Posterior cingulate gyrus (tissue), 11 donors: ENCODE results near the gene PITPNM2.

Experiments
- DNase-seq, 10 donors: peaks; one replicate each; pipeline versions ENCODE4 v3.0.0 to v3.0.0-alpha.2; 2020 to 2021; ENCODE audit warnings: mixed read lengths in 3 of 10
- intact Hi-C: fragments of 100-400 bp; cut with DNase I; formaldehyde crosslinking; loops from one replicate; pipeline ENCODE4 v1.15.1; 2023

The PITPNM2 gene

DNA sequence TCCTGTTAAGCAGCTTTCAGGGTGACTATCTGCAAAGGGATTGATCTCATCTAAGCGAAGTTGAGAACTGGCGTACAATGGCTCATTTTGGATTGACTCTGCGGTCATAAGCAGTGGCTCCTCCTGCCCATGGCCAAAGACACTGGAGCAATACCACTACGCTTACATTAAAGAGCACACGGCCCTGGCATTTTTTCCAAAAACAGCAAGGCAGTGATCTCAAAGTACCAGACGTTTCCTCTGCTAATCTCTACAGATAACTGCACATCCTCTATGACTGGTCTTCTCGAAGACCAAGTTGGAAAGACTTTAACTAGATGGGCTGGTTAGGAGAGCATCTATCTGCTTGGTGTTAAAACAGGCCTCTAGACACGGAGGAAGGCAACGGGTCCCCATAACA, 2.7 kb downstream of the PITPNM2 start:
- no peak for DNase-seq
- intact Hi-C loops = no loop called here

DNA sequence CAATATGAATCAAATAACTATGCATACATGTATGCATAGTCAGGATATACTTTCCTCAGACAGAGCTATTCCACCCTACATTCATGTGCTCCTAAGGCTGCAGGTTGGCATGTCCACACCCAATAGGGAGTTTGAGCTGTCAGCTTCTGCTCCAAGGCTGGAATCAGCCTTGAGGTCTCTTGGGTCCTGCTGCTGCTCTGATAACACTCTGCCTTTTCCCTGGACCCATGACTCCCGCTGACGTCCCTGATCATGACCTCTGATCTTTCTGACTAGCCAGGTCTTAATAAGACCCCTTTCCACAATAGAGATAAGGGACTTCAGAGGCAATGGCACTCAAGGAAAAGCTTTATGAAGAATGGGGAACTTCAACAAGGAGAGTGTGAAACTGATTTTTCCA, 5.7 kb downstream of the PITPNM2 start:
- intact Hi-C loops = no loop called here
- DNase-seq = no peak

DNA sequence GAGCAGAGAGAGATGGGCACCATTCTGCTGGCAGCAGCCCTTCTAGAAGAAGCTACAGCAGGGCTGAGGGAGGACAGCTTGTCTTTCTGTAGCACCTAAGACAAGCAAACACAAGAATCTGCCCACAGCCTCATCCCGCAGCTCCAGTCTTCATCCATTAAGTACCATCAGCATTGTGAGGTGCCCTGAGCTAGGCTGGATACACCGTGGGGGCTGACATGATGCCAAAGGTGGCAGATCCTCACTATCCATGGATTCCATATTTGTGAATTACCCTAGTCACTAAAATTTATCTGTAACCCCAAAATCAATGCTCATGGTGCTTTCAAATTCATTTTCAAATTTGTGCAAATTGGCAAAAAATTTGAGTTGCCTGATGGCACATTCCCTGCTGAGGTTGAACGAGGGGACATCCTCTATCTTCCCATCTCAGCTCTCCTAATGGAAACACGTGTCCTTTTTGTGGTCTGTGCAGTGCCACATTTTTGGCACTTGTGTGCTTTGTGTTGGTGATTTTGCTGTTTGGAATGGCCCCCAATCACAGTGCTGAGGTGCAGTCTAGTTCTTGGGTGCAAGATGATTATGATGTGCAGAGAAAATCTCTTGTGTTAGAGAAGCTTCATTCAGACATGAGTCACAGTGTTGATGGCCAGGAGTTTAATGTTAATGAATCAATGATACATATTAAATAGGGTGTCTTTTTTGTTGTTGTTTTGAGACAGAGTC, 7.0 kb downstream of the PITPNM2 start:
- intact Hi-C loops = no loop called here
- no peak for DNase-seq

DNA sequence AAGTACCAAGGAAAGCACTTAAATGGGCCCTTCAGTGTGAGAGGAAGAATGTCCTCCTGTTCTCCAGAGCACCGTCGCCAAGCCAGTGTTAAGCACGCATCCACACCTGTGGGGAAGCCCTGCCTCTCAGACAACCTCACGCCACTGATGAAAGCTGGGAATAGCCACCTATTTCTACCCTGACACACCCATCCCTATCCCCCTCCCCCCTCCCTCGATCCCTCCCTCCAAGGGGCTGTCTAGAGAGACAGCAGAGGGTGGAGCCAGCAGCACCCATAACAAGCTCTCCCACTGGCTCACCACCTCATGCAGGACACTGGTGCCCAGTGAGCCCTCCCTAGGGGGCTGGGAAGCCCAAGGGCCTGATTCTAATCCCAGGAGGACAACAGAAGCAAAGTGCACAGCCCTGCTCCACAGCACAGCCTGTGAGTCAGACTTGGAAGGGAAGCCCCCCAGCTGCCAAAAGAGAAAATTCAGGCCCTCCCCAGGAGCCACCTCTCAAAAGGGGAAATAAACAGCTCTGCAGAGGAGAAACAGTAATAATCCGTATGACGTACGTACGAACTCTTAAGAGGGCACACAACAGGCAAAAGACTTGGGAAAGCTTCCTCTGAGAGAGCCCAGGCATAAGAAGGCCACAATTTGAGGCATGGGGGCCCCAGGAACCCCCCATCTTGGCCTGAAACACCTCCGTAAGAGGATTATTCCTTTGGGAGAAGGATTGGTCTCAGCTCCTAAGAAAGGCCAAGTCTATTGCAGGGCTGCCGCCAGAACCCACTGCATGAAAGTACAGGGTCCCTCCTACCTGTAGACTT, 7.8 kb downstream of the PITPNM2 start:
- no peak for DNase-seq
- intact Hi-C loops = no loop called here

GRCh38 chr12:123142518-123142840, 8.4 kb downstream of the PITPNM2 start:
- intact Hi-C loops = no loop called here
- DNase-seq = no peak

DNA sequence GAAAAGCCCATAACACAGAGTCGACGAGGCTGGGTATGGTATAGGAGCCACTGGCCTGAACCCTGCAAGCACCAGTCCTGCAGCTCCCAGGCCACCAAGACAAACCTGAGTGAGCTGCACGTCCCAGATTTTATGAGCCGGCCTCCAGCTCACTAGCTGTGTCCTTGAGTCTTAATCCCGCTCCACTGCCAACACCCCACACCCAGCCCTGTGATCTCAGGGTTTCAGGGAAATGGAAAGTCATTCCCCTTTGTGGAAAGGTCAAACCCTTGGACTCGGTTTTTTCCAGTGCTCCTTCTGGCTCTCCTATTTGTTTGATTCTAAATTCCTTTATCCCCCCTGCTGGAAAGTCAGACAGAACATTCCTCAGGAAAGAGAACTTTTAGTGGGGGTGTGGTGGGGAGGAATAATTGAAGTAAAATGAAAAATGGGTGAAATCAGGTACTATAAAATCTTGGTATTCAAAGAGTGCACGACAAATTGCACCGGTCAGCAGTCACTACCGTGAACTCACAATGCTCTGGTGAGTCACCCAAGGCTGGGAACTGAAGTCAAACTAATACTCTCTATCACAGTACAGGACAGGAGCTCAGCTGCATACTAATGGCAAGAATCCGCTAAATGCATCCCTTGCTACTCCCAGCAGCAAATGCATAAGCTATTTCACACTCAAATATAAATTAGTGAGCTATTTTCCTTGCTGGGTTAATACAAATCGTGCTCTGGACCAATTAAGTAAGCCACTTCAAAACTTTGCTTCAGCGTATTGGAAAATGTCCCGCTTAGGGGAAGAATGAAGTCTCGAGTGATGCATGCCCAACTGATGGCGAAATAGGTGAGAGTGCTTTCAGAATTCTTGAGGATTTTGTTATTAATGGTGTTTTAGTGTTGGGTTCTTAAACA, 9.0 kb downstream of the PITPNM2 start:
- intact Hi-C loops = no loop called here
- no peak for DNase-seq

DNA sequence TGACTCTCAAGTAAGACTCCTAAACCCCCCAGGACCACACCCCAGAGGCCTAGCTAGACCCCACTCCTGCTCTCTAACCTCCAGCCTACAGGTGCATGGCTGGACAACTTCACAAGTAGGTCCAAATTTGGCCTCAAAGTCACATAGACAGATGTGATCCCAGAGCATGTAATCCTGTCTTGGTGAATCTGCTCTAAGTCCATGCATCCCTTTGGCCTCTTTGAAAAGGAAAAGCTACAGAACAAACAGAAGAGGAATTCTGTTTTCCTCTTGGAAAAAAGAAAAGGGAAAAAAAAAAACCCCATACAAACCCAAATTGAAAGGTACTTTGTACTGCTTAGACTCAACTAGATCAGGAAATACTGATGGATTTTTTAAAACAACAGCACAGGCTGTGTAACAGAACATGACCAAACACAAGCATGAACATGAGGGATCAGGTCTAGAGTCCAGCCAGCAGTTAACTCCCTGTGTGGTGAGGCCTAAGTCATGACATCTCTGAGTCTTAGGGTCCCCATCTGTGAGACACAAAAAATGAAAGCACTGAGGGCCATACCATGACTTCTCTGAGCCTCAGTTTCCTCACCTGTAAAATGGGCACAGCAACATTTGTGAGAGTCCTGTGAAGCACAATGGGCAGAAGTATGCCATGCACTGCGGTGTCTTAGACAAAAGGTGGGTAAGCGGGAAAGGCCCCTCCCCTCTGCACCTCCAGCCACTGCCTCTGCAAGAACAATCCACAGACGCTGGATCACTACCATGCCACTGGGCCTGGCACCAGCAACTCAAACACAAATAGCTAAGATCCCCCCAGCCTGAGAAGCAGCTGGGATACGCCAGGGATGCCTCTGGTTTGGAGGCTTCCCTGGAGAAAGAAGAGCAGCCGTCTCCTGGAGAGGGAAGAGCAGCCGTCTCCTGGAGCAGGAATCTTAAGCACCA, 9.9 kb downstream of the PITPNM2 start:
- no peak for DNase-seq
- intact Hi-C loops = no loop called here

GRCh38 chr12:123139926-123140675, 10.8 kb downstream of the PITPNM2 start:
- no peak for DNase-seq
- intact Hi-C loops = no loop called here

- intact Hi-C loops = no loop called here
- DNase-seq = peak in 1 of 10 donors; percentile 20
Observed at GRCh38 chr12:123135688-123136087, 15.2 kb downstream of the PITPNM2 start.

GRCh38 chr12:123134826-123135225, 16.1 kb downstream of the PITPNM2 start:
- DNase-seq = peak in 1 of 10 donors; percentile 11
- intact Hi-C loops = no loop called here

- DNase-seq = peak in 1 of 10 donors; percentile 62
- intact Hi-C loops = no loop called here
Observed at GRCh38 chr12:123134271-123134671, 16.6 kb downstream of the PITPNM2 start.

DNA sequence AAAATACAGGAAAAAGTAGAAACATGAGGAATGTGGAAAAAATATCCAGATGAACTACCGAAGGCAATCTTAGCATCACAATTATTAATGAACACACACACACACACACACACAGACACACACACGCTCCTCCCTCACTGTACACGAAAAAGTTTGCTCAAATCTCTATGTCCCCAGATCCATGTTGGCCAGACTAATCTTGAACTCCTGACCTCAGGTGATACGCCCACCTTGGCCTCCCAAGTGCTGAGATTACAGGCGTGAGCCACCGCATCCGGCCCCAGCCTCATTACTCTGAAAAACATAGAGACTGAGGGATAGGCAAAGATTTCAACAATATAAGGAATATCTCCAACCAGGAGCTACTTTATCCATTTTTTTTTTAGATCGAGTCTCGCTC, 17.2 kb downstream of the PITPNM2 start:
- peak in 1 of 10 donors; percentile 42 for DNase-seq

DNA sequence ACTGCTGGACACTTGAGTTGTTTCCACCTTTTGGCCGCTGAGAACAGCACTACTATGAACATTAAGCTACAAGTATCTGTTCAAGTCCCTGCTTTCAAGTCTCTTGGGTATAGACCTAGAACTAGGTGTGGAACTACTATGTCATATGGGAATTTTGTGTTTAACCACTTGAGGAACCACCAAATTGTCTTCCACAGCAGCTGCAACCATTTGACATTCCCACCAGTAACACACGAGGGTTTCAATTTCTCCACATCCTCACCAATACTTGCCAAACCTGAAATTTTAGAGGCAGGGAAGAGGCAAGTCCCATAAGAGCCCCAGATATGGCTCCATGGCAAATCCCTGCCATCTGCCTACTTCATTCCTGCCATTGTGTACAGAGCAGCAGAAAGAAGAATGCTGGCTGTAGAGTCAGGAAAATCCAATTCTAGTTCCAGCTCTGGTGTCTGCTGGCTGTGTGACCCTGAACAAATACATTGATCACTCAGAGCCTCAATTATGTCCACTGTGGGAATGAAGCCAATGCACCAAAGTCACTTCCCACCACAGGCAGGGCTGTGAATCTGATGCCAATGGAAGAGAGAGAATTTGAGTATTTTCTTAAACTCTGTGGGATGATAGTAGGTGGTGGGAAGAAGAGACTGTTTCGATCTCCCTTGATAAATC, 17.8 kb downstream of the PITPNM2 start:
- intact Hi-C loops = no loop called here
- DNase-seq = no peak

More for the DNA sequence above, 17.2 kb downstream of the PITPNM2 start:
- intact Hi-C loops = no loop called here

DNA sequence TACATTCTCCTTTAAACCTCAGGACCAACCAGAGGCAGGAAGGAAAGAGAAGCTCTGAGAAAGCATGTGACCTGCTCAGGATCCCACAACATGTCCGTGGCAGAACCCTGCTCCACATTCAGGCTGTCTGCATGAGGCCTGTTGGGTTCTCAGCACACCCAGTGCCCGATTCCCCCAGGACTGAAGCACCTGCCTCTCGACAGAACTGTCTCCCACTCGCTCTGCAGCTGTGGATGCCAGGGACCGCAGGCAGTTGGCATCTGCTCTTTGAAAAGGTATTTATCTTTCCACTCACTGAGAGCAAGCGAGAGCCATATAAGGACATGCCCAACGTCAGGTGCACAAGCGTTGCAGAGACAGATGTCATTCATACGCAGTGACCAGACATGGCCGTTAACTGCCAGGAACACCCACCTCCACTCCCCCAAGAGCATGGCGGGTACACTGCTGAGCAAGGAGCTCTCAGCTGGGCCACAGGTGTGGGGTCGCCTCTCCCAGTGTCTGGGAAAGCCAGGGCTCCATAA, 18.9 kb downstream of the PITPNM2 start:
- DNase-seq = peak in 3 of 10 donors; percentile 69 to 90 (median 84)
- intact Hi-C loops = no loop called here

DNA sequence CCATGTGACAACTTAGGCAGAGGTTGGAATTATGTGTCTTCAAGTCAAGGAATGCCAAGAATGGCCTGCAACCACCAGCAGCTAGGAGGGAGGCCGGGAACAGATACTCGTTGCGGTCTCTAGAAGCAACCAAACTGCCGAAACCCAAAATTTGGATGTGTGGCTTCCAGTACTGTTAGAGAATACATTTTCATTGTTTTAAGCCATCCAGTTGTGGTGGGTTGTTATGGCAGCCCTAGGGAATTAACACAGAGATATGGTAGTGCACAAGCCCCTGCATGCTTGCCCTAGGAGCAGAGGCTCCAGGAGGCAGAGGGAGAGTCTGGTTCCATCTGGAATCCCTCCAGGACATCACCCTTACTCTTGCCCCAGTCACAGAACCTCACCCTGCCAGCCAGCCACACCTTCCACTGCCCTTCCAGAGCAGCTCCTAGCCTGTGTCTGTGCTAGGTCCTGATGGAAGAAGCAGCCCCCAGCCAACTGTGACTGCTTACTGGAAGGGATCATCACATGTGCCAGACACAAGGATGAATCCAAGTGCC, 19.5 kb downstream of the PITPNM2 start:
- peak in 1 of 10 donors; percentile 42 for DNase-seq
- intact Hi-C loops = no loop called here

DNA sequence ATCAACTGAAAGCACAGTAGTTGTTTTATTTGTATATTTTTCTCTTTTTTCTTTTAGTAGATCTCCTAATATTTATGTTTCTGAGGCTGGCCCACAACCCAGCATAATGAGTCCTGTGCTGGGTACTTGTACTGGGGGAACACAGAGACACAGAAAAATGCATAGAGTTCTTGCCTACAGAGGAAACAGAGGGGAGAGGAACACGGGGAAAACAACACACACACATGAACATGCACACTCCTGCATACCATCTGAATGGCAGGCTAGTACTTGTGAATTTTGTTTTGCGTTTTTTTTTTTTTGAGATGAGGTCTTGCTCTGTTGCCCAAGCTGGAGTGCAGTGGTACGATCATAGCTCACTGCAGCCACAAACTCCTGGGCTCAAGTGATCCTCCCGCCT, 21.3 kb downstream of the PITPNM2 start:
- intact Hi-C loops = no loop called here
- peak in 1 of 10 donors; percentile 57 for DNase-seq

- intact Hi-C loops = no loop called here
- peak in 1 of 10 donors; percentile 9 for DNase-seq
Observed at GRCh38 chr12:123127182-123127495, 23.8 kb downstream of the PITPNM2 start.
